Caco-2 (cell line): Measurements from ENCODE around the gene ACTL10. TPM values are rescaled to one million over a fixed set of nuclear protein-coding genes. Genes with fewer than 3 reads are reported as not detected.

Experiments
- BruUV-seq: library from RNA; stranded (reverse); fragments of 400-500 nt; replicated peaks from 2 replicates; lab custom pipeline; 2021; lab: Mats Ljungman, UMichigan
- CTCF ChIA-PET: fragments of 300-600 bp; sonication (Branson Sonifier 250); formaldehyde crosslinking; loops from one replicate; lab custom pipeline; 2022; ENCODE audit warnings: antibody characterized with exemption; lab: Charles Lee
- POLR2A ChIA-PET: fragments of 300-600 bp; sonication (Branson Sonifier 250); formaldehyde crosslinking; loops from one replicate; lab custom pipeline; 2022; ENCODE audit warnings: antibody characterized with exemption; lab: Charles Lee
- DNase-seq, 2 experiments: peaks; one replicate each; pipeline versions ENCODE4 v3.0.0 to v3.0.0-alpha.2; 2020 to 2022
- H3K27me3 ChIP-seq: replicated peaks from 2 replicates; pipeline ENCODE4 v1.6.0; 2011; ENCODE audit warnings: low read length; ENCODE audit not compliant: control insufficient read depth, insufficient read depth
- H3K36me3 ChIP-seq: 2 replicates; pipeline ENCODE4 v1.5.1; 2011; ENCODE audit warnings: low read length; ENCODE audit not compliant: control insufficient read depth, insufficient read depth
- H3K4me1 ChIP-seq: fragments of 250-450 bp; sonication (Bioruptor Pico); 2 replicates; pipeline ENCODE4 v1.5.1; 2020; ENCODE audit warnings: mild to moderate bottlenecking
- H3K4me3 ChIP-seq: 2 replicates; pipeline ENCODE4 v1.5.1; 2011; ENCODE audit warnings: low read depth, mild to moderate bottlenecking, control low read depth, low read length
- H3K9me3 ChIP-seq: fragments of 250-450 bp; sonication (Bioruptor Pico); 2 replicates; pipeline ENCODE4 v1.5.1; 2020; ENCODE audit warnings: mild to moderate bottlenecking, moderate library complexity
- H3K27ac Mint-ChIP-seq: one replicate; pipeline ENCODE4 v1.8.0; 2022; ENCODE audit warnings: mixed read lengths; ENCODE audit not compliant: unreplicated experiment
- H3K27me3 Mint-ChIP-seq: one replicate; pipeline ENCODE4 v1.8.0; 2022; ENCODE audit warnings: mixed read lengths; ENCODE audit not compliant: insufficient read depth, unreplicated experiment
- H3K36me3 Mint-ChIP-seq: one replicate; pipeline ENCODE4 v1.8.0; 2022; ENCODE audit warnings: mild to moderate bottlenecking, mixed read lengths; ENCODE audit not compliant: insufficient read depth, unreplicated experiment
- H3K4me1 Mint-ChIP-seq: one replicate; pipeline ENCODE4 v1.8.0; 2022; ENCODE audit warnings: low read depth, mixed read lengths; ENCODE audit not compliant: unreplicated experiment
- H3K4me3 Mint-ChIP-seq: one replicate; pipeline ENCODE4 v1.8.0; 2022; ENCODE audit warnings: mild to moderate bottlenecking, moderate library complexity, mixed read lengths; ENCODE audit not compliant: unreplicated experiment
- H3K9me3 Mint-ChIP-seq: one replicate; pipeline ENCODE4 v1.8.0; 2022; ENCODE audit warnings: mixed read lengths; ENCODE audit not compliant: unreplicated experiment
- CTCF ChIP-seq, 2 experiments: fragments of 200-600 bp in 1 of 2; IDR thresholded peaks; 1 replicate in 1 of 2; 2 replicates in 1 of 2; pipeline versions ENCODE4 v1.5.1 to v1.8.0; 2011 to 2022; ENCODE audit warnings: antibody characterized with exemption in 1 of 2, control low read depth in 1 of 2, inconsistent platforms in 1 of 2, low read depth in 1 of 2, low read length in 1 of 2, mild to moderate bottlenecking in 1 of 2, moderate library complexity in 1 of 2; ENCODE audit not compliant: insufficient read depth in 1 of 2, severe bottlenecking in 1 of 2, unreplicated experiment in 1 of 2
- intact Hi-C: fragments of 100-400 bp; cut with micrococcal nuclease; formaldehyde crosslinking; loops from one replicate; pipeline ENCODE4 v1.10.0; 2022; ENCODE audit not compliant: unreplicated experiment
- total RNA-seq: library from RNA; stranded (reverse); gene quantifications from 2 replicates; pipeline ENCODE4 v1.2.3, GENCODE V29; 2022

Gene ACTL10
- total RNA-seq, 1 experiment from 2014 or later = 3.4 TPM

- H3K27me3 ChIP-seq = no peaks in the 10 kb centered on the region
- Mint-ChIP-seq H3K4me1 (no peaks in the 10 kb centered on the region), H3K27ac (no peak overlapping the region), H3K9me3 (no peaks in the 10 kb centered on the region), H3K27me3 (no peaks in the 10 kb centered on the region), H3K4me3 (no peak overlapping the region), H3K36me3 (peaks cover 57% of the 10 kb centered on the region)
- no peaks in the 10 kb centered on the region for H3K4me1 ChIP-seq
- ChIA-PET POLR2A (interaction anchor here (0.6 kb wide), 1 partner anchor 191 kb away, joined by 3 read pairs; no protein-coding TSS in a partner anchor), CTCF (interaction anchor here (0.6 kb wide), 1 partner anchor 450 kb away, joined by 3 read pairs; no protein-coding TSS in a partner anchor)
- intact Hi-C loops = no loop called here
- peaks cover 11% of the 10 kb centered on the region for H3K36me3 ChIP-seq
- H3K9me3 ChIP-seq = no peaks in the 10 kb centered on the region
- no peak overlapping the region for H3K4me3 ChIP-seq
- no TSS peak for BruUV-seq
- no peak for TF ChIP-seq CTCF (IDR thresholded peaks at IDR 0.05; ENCODE audit: insufficient read depth in 1 of 2, low read depth in 1 of 2, low read length in 1 of 2, severe bottlenecking in 1 of 2, unreplicated experiment in 1 of 2)
- peak in 1 of 2 experiments; percentile 31 for DNase-seq
These were observed 30.0 kb upstream of the ACTL10 start for GRCh38 chr20:33636776-33637175.

- ChIA-PET POLR2A (no interaction called here), CTCF (interaction anchor here (0.5 to 1.6 kb wide), 3 partner anchors 28 to 386 kb away, joined by 3 to 4 read pairs (median 3); partner anchors contain the start of gene SNTA1)
- no TSS peak for BruUV-seq
- no peak overlapping the region for H3K27ac Mint-ChIP-seq
- DNase-seq = peak in 1 of 2 experiments; percentile 67
- Histone ChIP-seq H3K36me3 (peaks cover 11% of the 10 kb centered on the region), H3K9me3 (no peaks in the 10 kb centered on the region), H3K4me3 (no peak overlapping the region), H3K27me3 (no peaks in the 10 kb centered on the region), H3K4me1 (peaks cover 9% of the 10 kb centered on the region; the same call in 1 of the 2 replicates)
- H3K4me1 Mint-ChIP-seq = no peaks in the 10 kb centered on the region
- H3K36me3 Mint-ChIP-seq = peaks cover 49% of the 10 kb centered on the region
- no peaks in the 10 kb centered on the region for H3K27me3 Mint-ChIP-seq
- TF ChIP-seq CTCF (IDR thresholded peaks at IDR 0.05; ENCODE audit: insufficient read depth in 1 of 2, low read depth in 1 of 2, low read length in 1 of 2, severe bottlenecking in 1 of 2, unreplicated experiment in 1 of 2) = no peak
- no peaks in the 10 kb centered on the region for H3K9me3 Mint-ChIP-seq
- intact Hi-C loops = no loop called here
- no peak overlapping the region for H3K4me3 Mint-ChIP-seq
These were observed 26.5 kb upstream of the ACTL10 start for GRCh38 chr20:33640287-33640686.

GRCh38 chr20:33644313-33645071 lies 22.3 kb upstream of the ACTL10 start:
- no TSS peak for BruUV-seq
- no peak for TF ChIP-seq CTCF (IDR thresholded peaks at IDR 0.05; ENCODE audit: insufficient read depth in 1 of 2, low read depth in 1 of 2, low read length in 1 of 2, severe bottlenecking in 1 of 2, unreplicated experiment in 1 of 2)
- H3K4me3 Mint-ChIP-seq = no peak overlapping the region
- ChIA-PET CTCF (interaction anchor here (0.6 to 0.8 kb wide), 3 partner anchors 9 to 383 kb away, joined by 3 to 4 read pairs (median 3); no protein-coding TSS in a partner anchor), POLR2A (no interaction called here)
- H3K4me1 Mint-ChIP-seq = no peaks in the 10 kb centered on the region
- peaks cover 61% of the 10 kb centered on the region for H3K36me3 Mint-ChIP-seq
- no peak overlapping the region for H3K27ac Mint-ChIP-seq
- Histone ChIP-seq H3K4me1 (peaks cover 9% of the 10 kb centered on the region; the same call in 1 of the 2 replicates), H3K27me3 (no peaks in the 10 kb centered on the region), H3K36me3 (0 out of 2 replicates have a peak, but pooled peaks cover 4% of the 10 kb centered on the region), H3K9me3 (no peaks in the 10 kb centered on the region), H3K4me3 (no peak overlapping the region)
- no peaks in the 10 kb centered on the region for H3K9me3 Mint-ChIP-seq
- H3K27me3 Mint-ChIP-seq = no peaks in the 10 kb centered on the region
- DNase-seq = peak in 1 of 2 experiments; percentile 47
- intact Hi-C loops = no loop called here
